ENCODE measurements around the gene ANGPT4.

DNA sequence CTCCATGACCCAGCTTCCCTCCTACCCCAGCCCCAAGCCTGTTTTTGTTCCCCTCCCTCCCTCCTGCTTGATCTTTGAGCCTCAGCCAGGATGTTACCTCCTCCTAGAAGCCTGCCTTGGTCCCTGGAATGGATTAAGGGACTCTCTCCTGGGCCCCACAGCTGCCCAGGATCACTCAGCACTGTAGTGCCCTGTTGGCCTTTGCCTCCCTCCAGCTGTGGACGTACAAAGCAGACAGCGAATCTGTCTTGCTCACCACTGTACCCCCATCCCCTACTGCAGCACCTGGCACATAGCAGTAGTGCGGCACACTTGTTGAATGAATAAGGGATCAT is 94.4 kb downstream of the ANGPT4 start:
- TF ChIP-seq SP1 (IDR thresholded peaks at IDR 0.05; ENCODE audit: low read depth, low read length) = no peak
- TF ChIP-seq, protein P1, sequence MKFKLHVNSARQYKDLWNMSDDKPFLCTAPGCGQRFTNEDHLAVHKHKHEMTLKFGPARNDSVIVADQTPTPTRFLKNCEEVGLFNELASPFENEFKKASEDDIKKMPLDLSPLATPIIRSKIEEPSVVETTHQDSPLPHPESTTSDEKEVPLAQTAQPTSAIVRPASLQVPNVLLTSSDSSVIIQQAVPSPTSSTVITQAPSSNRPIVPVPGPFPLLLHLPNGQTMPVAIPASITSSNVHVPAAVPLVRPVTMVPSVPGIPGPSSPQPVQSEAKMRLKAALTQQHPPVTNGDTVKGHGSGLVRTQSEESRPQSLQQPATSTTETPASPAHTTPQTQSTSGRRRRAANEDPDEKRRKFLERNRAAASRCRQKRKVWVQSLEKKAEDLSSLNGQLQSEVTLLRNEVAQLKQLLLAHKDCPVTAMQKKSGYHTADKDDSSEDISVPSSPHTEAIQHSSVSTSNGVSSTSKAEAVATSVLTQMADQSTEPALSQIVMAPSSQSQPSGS (IDR thresholded peaks at IDR 0.05; ENCODE audit: low read length) = no peak
- TF ChIP-seq, protein P2, sequence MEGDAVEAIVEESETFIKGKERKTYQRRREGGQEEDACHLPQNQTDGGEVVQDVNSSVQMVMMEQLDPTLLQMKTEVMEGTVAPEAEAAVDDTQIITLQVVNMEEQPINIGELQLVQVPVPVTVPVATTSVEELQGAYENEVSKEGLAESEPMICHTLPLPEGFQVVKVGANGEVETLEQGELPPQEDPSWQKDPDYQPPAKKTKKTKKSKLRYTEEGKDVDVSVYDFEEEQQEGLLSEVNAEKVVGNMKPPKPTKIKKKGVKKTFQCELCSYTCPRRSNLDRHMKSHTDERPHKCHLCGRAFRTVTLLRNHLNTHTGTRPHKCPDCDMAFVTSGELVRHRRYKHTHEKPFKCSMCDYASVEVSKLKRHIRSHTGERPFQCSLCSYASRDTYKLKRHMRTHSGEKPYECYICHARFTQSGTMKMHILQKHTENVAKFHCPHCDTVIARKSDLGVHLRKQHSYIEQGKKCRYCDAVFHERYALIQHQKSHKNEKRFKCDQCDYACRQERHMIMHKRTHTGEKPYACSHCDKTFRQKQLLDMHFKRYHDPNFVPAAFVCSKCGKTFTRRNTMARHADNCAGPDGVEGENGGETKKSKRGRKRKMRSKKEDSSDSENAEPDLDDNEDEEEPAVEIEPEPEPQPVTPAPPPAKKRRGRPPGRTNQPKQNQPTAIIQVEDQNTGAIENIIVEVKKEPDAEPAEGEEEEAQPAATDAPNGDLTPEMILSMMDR (IDR thresholded peaks at IDR 0.05; ENCODE audit: control extremely low read depth in 1 of 3, insufficient read depth in 1 of 3, low read depth in 1 of 3, low read length in 3 of 3) = no peak
- TF ChIP-seq GTF2F1 (IDR thresholded peaks at IDR 0.05; ENCODE audit: borderline replicate concordance, low read depth, low read length) = no peak
- no peak for TF ChIP-seq SIN3A (conservative IDR thresholded peaks at IDR 0.05 in 1 of 2, IDR thresholded peaks at IDR 0.05 in 1 of 2; ENCODE audit: low read depth in 1 of 2, low read length in 2 of 2)
- no peak for TF ChIP-seq SUZ12 (IDR thresholded peaks at IDR 0.05; ENCODE audit: low read length)
- TF ChIP-seq EZH2 (IDR thresholded peaks at IDR 0.05; ENCODE audit: low read depth, low read length, severe bottlenecking) = no peak
- TF ChIP-seq GABPA (IDR thresholded peaks at IDR 0.05; ENCODE audit: borderline replicate concordance, insufficient read depth, low read length) = no peak
- no peak for TF ChIP-seq BCL11A (IDR thresholded peaks at IDR 0.05; ENCODE audit: low read depth in 2 of 2, low read length in 2 of 2)
- TF ChIP-seq HDAC2 (IDR thresholded peaks at IDR 0.05; ENCODE audit: borderline replicate concordance in 1 of 2, low read depth in 2 of 2, low read length in 2 of 2) = no peak
- TF ChIP-seq SP4 (IDR thresholded peaks at IDR 0.05; ENCODE audit: low read length) = no peak
- no peak for TF ChIP-seq EP300 (IDR thresholded peaks at IDR 0.05; ENCODE audit: borderline replicate concordance in 1 of 2, low read depth in 2 of 2, low read length in 2 of 2)
